Colonic mucosa (tissue), 4 donors: ENCODE results near the gene FBXW9. TPM values are rescaled to one million over a fixed set of nuclear protein-coding genes. Genes with fewer than 3 reads are reported as not detected.

Source experiments
- DNase-seq: peaks from one replicate; pipeline ENCODE4 v3.0.0-alpha.2; 2020
- H3K27ac ChIP-seq: fragments of 200-600 bp; one replicate; pipeline ENCODE4 v1.8.0; 2021
- H3K27me3 ChIP-seq: fragments of 200-600 bp; one replicate; pipeline ENCODE4 v1.8.0; 2021
- H3K36me3 ChIP-seq: fragments of 200-600 bp; one replicate; pipeline ENCODE4 v1.8.0; 2021
- H3K4me1 ChIP-seq: fragments of 200-600 bp; one replicate; pipeline ENCODE4 v1.8.0; 2021; ENCODE audit warnings: mild to moderate bottlenecking
- H3K4me3 ChIP-seq: fragments of 200-600 bp; one replicate; pipeline ENCODE4 v1.8.0; 2021
- H3K9ac ChIP-seq, 2 donors: one replicate each; pipeline ENCODE4 v1.7.0; 2013; ENCODE audit warnings: control low read depth in 2 of 2, low read depth in 2 of 2, low read length in 2 of 2
- H3K9me3 ChIP-seq: fragments of 200-600 bp; one replicate; pipeline ENCODE4 v1.8.0; 2021
- intact Hi-C: fragments of 100-400 bp; cut with DNase I; formaldehyde crosslinking; loops from one replicate; pipeline ENCODE4 v1.14.1; 2022
- total RNA-seq, 2 donors: library from RNA; stranded (reverse); fragmentation: NEBNext Ultra II Directional in 1 of 2; extraction: Animal tissue kit (Norgen Biotek cat#: 25700) in 1 of 2; gene quantifications; one replicate each; pipeline ENCODE4 v1.2.1, GENCODE V29; 2021
- TF ChIP-seq, protein P1 (sequence below): fragments of 200-600 bp; IDR thresholded peaks from one replicate; pipeline ENCODE4 v1.8.0; 2022; ENCODE audit warnings: antibody characterized with exemption, mild to moderate bottlenecking
- donor health status: healthy.
- donor health status: DM: no; HTN: no; CAD: no.
- donor health status: DM: no; HTN: no; CAD: no.

Gene FBXW9
- total RNA-seq, 2 donors from 2014 or later: 6.5 to 10.3 TPM

DNA sequence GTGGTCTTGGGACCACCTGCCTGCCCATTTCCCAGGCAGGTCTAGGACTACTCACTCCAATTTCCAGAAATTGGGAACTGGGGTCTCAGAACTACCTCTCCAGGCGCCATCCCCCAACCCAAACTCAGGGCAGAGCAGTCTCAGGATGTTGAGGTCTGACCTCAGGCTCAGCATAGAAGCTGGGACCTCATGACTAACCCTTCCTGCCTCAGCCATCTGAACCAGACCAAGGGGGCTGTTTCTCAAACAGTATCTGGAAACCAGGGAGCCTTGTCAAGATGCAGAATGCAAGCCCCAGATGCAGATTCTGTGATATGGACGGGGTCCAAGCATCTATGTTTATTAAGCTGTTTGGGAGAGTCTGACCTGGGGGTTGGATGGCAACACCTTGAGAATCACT, 1.3 kb downstream of the FBXW9 start:
- no peaks in the 10 kb centered on the region for H3K36me3 ChIP-seq
- intact Hi-C loops: no loop called here
- H3K4me3 ChIP-seq: no peak overlapping the region
- no peaks in the 10 kb centered on the region for H3K9me3 ChIP-seq
- H3K27ac ChIP-seq: no peak overlapping the region
- no peaks in the 10 kb centered on the region for H3K27me3 ChIP-seq
- H3K4me1 ChIP-seq: peaks cover 5% of the 10 kb centered on the region
- no peak overlapping the region for H3K9ac ChIP-seq
- TF ChIP-seq, protein P1, sequence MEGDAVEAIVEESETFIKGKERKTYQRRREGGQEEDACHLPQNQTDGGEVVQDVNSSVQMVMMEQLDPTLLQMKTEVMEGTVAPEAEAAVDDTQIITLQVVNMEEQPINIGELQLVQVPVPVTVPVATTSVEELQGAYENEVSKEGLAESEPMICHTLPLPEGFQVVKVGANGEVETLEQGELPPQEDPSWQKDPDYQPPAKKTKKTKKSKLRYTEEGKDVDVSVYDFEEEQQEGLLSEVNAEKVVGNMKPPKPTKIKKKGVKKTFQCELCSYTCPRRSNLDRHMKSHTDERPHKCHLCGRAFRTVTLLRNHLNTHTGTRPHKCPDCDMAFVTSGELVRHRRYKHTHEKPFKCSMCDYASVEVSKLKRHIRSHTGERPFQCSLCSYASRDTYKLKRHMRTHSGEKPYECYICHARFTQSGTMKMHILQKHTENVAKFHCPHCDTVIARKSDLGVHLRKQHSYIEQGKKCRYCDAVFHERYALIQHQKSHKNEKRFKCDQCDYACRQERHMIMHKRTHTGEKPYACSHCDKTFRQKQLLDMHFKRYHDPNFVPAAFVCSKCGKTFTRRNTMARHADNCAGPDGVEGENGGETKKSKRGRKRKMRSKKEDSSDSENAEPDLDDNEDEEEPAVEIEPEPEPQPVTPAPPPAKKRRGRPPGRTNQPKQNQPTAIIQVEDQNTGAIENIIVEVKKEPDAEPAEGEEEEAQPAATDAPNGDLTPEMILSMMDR: no peak
- no peak for DNase-seq

DNA sequence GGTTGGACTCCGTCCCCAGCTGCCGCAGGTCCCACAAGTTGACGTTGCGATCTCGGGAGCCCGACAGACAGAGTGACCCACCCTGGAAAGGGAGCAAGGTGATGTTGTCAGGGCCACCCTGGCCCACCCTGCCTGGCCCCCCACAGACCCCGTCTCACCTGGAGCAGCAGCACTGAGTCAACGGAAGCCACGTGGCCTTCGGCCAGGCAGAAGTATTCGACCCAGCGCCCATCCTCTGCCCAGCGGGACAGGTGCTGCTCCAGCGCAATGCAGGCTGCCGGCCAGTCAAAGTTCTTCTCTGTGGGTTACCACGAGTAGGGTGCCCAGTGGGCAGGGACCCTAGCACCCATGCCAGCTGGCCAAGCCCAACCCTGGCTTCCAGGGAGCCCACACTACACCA, 1.8 kb downstream of the FBXW9 start:
- Histone ChIP-seq H3K9ac (no peak overlapping the region), H3K36me3 (no peaks in the 10 kb centered on the region), H3K27ac (no peak overlapping the region), H3K27me3 (no peaks in the 10 kb centered on the region), H3K9me3 (no peaks in the 10 kb centered on the region), H3K4me3 (no peak overlapping the region), H3K4me1 (peaks cover 5% of the 10 kb centered on the region)
- no peak for DNase-seq
- intact Hi-C loops: no loop called here
- TF ChIP-seq, protein P1: no peak

DNA sequence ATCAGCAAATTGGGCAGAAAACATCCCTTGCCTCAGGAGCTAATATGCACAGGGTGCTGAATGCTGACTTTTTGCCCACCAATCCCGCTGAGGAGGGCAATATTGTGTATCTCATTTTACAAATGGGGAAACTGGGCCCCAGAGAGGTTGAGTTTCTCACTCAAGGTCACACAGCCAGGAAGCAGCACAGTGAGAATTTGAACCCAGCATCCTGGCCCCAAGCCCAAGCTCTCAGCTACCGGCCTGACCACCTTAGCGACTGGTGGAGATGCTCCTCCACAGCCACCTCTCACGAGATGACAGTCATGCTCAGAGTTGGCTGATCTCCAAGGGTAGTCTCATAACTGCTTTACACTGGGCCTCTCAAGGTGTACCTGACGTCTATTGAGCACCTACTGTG, 3.5 kb downstream of the FBXW9 start:
- Histone ChIP-seq H3K9ac (no peak overlapping the region), H3K4me1 (peaks cover 5% of the 10 kb centered on the region), H3K9me3 (no peaks in the 10 kb centered on the region), H3K27me3 (no peaks in the 10 kb centered on the region), H3K4me3 (no peak overlapping the region), H3K27ac (no peak overlapping the region), H3K36me3 (no peaks in the 10 kb centered on the region)
- TF ChIP-seq, protein P1: no peak
- intact Hi-C loops: no loop called here
- no peak for DNase-seq

DNA sequence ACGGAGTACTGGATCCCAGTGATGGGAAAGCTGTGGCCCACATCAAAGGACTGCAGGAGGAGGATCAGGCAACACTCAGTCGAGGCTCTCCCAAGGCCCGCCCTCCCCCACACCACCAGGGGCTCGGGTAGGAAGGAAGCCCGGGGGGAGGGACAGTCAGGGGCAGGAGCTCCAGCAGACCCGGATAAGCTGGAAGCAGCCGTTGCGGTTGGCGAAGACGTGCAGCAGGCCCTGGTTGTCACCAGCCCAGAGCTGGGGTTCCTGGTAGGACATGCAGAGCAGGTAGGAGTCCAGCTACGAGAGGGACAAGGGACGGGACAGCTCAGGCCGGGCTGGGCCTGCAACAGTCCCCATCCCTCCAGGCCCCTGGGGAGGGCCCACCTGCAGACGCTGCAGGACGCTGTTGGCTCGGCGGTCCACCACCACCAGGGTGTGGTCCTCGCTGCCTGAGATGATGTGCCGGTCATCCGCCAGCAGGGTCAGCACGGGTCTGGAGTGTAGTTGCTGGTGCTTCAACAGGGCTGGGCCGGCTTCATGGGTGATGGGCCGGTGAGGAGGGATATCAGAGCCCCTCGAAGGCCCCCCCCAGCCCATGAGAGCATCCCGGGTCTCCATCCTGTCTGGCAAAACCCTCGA, 6.7 kb downstream of the FBXW9 start:
- H3K4me1 ChIP-seq: no peaks in the 10 kb centered on the region
- no peaks in the 10 kb centered on the region for H3K36me3 ChIP-seq
- no peak overlapping the region for H3K27ac ChIP-seq
- no peak for DNase-seq
- no peaks in the 10 kb centered on the region for H3K9me3 ChIP-seq
- intact Hi-C loops: no loop called here
- H3K9ac ChIP-seq: no peak overlapping the region
- no peak overlapping the region for H3K4me3 ChIP-seq
- H3K27me3 ChIP-seq: no peaks in the 10 kb centered on the region
- TF ChIP-seq, protein P1: no peak

DNA sequence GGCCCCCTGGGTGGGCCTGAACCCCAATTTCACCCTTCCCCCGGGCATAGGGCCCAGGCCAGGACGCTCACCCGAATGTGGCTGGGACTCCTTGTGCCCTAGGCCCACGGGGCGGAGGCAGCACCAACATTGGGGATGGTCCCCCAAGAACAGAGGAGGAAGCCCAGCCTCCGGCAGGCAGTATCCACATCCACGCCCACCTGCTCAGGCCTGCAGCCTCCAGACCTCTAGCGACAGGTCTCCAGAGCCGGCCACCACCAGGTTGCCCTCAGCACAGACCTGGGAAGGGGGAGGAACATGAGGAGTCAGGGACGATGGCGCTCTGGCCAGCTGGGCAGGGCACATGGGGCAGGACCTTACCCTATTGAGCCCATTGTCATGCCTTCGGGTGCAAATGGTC, 7.4 kb downstream of the FBXW9 start:
- no peak for DNase-seq
- intact Hi-C loops: no loop called here
- no peaks in the 10 kb centered on the region for H3K36me3 ChIP-seq

More for the DNA sequence above, 7.4 kb downstream of the FBXW9 start:
- H3K9me3 ChIP-seq: no peaks in the 10 kb centered on the region
- no peaks in the 10 kb centered on the region for H3K4me1 ChIP-seq
- no peak overlapping the region for H3K4me3 ChIP-seq
- TF ChIP-seq, protein P1: no peak
- H3K27me3 ChIP-seq: no peaks in the 10 kb centered on the region
- no peak overlapping the region for H3K27ac ChIP-seq
- no peak overlapping the region for H3K9ac ChIP-seq
